ENCODE data around the gene FAM169A. TPM values are rescaled to one million over a fixed set of nuclear protein-coding genes. Genes with fewer than 3 reads are reported as not detected.
"Not testable (repeated sequence)": the region's sequence is repeated elsewhere in the genome, so short reads cannot be mapped to it uniquely, and the experiment has no call there.

FAM169A gene
- total RNA-seq, 2 experiments from 2014 or later = 4.5 to 5.8 TPM

DNA sequence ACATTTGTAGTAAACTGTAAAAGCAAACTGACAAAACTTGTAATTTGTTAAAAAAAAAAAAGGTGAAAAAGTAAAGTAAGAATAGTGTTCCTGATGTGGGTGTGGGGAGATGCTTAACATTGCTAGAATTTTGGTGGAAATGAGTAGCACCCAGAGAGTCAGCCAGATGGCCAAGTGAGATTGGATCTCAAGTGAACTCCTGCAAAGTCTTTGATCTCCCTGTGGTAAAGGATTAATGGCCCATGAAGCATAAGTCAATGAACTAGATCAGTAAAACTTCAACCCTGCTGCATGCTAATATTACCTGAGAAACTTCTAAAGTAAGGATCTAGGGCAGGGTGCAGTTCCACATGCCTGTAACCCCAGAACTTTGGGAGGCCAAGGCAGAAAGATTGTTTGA is 19.0 kb upstream of the FAM169A start:
- Mint-ChIP-seq H3K36me3 (no peaks in the 10 kb centered on the region), H3K4me1 (no peaks in the 10 kb centered on the region), H3K27me3 (peaks cover 5% of the 10 kb centered on the region), H3K27ac (no peak overlapping the region), H3K9me3 (ENCODE audit: low read depth) (no peaks in the 10 kb centered on the region), H3K4me3 (no peak overlapping the region)
- CTCF ChIA-PET = no interaction called here
- no peak for ATAC-seq
- DNase-seq = no peak

DNA sequence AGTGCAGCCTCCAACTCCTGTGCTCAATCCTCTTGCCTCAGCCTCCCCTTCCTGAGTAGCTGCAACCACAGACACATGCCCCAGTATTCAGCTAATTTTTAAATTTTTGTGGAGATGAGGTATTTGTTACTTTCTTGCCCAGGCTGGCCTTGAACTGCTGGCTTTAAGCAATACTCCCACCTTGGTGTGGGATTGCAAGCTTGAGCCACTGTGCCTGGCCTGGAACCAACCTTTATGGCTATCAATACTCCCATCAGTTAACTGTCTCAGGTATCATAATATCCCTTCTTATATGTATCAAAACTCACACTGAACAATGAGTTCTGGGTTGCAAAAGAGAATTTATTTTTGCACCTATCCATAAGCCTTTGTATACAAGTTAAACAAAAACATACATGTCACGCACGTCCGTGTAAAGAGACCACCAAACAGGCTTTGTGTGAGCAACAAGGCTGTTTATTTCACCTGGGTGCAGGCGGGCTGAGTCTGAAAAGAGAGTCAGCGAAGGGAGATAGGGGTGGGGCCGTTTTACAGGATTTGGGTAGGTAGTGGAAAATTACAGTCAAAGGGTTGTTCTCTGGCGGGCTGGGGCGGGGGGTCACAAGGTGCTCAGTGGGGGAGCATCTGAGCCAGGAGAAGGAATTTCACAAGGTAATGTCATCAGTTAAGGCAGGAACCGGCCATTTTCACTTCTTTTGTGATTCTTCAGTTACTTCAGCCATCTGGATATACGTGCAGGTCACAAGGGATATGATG is 16.4 kb upstream of the FAM169A start:
- H3K4me1 Mint-ChIP-seq; ATAC-seq; CTCF ChIA-PET; H3K27me3 Mint-ChIP-seq; H3K27ac Mint-ChIP-seq; H3K9me3 Mint-ChIP-seq (ENCODE audit: low read depth); DNase-seq; H3K36me3 Mint-ChIP-seq; H3K4me3 Mint-ChIP-seq: not testable (repeated sequence)

DNA sequence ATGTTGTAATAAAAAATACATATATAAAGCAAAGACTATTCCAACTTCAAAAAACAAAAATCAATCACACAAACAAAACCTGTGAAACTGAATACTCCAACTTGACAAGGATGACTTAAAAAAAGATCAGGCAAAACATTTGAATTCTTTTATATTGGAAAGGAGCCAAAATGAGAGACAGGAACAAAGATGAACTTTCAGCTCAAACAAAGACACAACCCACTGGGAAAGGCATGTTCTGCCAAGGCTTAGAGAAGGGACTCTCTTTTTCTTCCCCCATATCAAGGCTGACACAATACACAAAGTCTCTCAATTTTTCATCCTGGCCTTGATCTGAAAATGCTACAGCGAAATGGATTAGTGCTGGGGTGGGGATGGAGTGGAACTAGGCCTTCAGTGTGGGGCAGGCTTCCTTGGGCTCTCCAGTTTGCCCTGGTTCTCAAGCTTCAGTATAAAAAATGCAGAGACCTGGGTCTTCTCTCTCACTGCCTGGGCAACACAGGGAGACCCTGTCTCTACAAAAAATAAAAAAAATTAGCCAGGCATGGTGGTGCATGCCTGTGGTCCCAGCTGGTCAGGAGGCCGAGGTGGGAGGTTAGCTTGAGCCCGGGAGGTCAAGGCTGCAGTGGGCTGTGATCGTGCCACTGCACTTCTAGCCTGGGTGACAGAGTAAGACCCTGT is 11.6 kb upstream of the FAM169A start:
- peaks cover 3% of the 10 kb centered on the region for H3K27me3 Mint-ChIP-seq
- ATAC-seq (no peak), DNase-seq (no peak)
- no peaks in the 10 kb centered on the region for H3K9me3 Mint-ChIP-seq (ENCODE audit: low read depth)
- no peaks in the 10 kb centered on the region for H3K4me1 Mint-ChIP-seq
- no peak overlapping the region for H3K4me3 Mint-ChIP-seq
- no peak overlapping the region for H3K27ac Mint-ChIP-seq
- CTCF ChIA-PET = no interaction called here
- no peaks in the 10 kb centered on the region for H3K36me3 Mint-ChIP-seq

DNA sequence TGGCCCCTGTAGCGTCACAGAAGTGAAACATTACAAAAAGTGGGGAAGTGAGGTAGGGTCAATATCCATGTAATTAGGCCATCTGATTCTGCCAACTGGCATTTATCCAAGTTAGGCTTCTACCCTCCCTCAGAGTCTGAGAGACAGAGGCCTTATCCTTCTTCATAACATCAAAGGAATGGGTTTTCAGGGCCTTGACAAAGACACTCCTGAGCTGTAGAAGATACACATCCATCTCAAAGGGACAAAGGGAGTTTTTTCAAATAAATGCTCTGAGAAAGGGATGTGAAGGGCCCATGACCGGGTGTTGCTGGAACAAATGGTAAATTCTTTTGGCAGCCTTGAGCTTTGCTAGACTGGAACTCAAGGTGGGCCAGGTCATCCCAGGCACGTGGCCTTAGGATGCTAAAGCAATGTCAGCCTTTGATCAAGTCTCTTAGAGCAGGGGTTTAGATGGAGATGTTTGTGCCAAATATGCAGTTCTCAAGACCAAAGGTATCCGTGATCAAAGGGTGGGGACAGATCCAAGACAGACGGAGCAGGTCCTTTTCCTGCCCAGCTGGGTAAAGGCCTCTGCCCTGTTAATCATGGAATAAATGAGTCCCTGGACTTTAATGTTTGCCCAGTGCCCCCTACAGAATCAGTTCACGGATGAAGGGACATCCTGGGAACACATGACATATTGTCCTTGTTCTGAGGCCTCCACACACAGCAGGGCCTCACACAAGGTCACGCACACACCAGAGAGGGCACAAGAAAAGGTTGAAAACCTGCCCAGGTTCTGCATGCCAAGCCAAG is 10.0 kb upstream of the FAM169A start:
- DNase-seq (no peak), ATAC-seq (no peak)
- H3K9me3 Mint-ChIP-seq (ENCODE audit: low read depth) = no peaks in the 10 kb centered on the region
- H3K27ac Mint-ChIP-seq = no peak overlapping the region
- H3K36me3 Mint-ChIP-seq = no peaks in the 10 kb centered on the region
- no peaks in the 10 kb centered on the region for H3K4me1 Mint-ChIP-seq
- no peak overlapping the region for H3K4me3 Mint-ChIP-seq
- CTCF ChIA-PET = interaction anchor here (0.6 kb wide), 1 partner anchor 49 kb away, joined by 4 read pairs; no protein-coding TSS in a partner anchor
- H3K27me3 Mint-ChIP-seq = peaks cover 3% of the 10 kb centered on the region

DNA sequence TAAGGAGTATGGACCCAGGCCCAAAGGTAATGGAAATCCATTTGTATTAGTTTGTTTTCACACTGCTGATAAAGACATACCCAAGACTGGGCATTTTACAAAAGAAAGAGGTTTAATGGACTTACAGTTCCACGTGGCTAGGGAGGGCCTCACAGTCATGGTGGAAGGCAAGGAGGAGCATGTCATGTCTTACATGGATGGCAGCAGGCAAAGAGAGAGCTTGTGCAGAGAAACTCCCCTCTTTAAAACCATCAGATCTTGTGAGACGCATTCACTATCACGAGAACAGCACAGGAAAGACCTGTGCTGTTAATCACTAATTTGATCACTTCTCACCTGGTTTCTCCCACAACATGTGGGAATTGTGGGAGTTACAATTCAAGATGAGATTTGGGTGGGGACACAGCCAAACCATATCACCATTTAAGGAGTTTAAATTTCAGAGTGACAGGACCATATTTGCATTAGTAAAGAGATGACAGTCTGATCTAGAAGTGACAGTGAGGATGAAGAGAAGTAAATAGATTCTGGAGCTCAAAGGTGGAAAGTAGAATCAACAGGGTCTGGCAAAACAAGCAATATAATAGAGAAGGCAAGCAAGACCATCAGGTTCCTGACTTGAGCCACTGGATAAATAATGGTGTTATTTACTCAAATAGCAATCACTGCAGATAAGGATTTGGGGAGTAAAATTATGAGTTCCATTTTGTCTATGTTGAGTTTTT is 7.5 kb upstream of the FAM169A start:
- Mint-ChIP-seq H3K27ac (no peak overlapping the region), H3K4me3 (no peak overlapping the region), H3K27me3 (peaks cover 11% of the 10 kb centered on the region), H3K4me1 (peaks cover 3% of the 10 kb centered on the region), H3K36me3 (no peaks in the 10 kb centered on the region), H3K9me3 (ENCODE audit: low read depth) (no peaks in the 10 kb centered on the region)
- DNase-seq (no peak), ATAC-seq (no peak)
- CTCF ChIA-PET = no interaction called here

DNA sequence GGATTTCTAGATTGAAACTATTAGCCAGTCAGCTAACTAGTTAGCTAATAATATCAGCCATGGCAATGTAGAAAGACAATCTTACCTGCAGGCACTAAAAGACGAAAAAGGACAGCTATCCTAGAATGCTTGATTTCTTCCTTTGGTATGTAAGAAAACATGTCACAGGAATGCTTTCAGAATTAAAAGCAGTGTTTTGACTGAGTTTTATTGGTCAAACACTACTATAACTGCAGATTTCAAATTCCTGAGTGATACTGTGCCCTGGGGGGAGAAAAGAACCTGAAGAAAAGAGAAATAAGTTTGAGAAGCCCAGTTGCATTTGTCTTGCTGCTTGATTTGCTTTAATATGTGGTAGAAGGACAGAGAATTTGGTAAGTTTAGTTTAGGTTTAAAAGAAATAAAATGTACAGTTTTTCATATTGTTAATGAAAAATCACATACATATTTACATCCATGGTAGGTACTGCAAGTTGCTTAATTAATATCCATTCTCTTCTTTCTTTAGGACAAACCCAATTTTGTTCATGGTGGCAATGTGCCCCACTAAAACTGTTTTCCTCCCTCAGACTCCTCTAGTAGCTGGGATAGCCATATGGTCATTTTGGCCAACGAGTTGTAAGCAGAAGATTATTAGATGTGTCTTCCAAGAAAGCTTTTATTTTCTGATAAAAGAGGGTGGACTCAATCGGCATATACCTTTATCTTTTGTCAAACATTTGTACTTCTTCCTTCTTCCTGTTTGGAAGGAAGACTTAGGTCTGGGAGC is 4.3 kb upstream of the FAM169A start:
- Mint-ChIP-seq H3K4me3 (no peak overlapping the region), H3K9me3 (ENCODE audit: low read depth) (no peaks in the 10 kb centered on the region), H3K27ac (no peak overlapping the region), H3K36me3 (no peaks in the 10 kb centered on the region), H3K4me1 (peaks cover 4% of the 10 kb centered on the region), H3K27me3 (peaks cover 27% of the 10 kb centered on the region)
- ATAC-seq (no peak), DNase-seq (no peak)
- CTCF ChIA-PET = no interaction called here

DNA sequence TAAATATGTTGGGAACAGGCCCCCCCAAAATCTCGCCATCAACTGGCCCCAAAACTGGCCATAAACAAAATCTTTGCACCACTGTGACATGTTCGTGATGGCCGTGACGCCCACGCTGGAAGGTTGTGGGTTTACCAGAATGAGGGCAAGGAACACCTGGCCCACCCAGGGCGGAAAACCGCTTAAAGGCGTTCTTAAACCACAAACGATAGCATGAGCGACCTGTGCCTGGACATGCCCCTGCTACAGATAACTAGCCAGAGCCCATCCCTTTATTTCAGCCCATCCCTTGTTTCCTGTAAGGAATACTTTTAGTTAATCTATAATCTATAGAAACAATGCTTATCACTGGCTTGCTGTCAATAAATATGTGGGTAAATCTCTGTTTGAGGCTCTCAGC is 3.2 kb upstream of the FAM169A start:
- peaks cover 38% of the 10 kb centered on the region for H3K27me3 Mint-ChIP-seq
- ATAC-seq; H3K4me3 Mint-ChIP-seq; H3K36me3 Mint-ChIP-seq; DNase-seq; H3K9me3 Mint-ChIP-seq (ENCODE audit: low read depth); CTCF ChIA-PET: not testable (repeated sequence)
- peaks cover 13% of the 10 kb centered on the region for H3K4me1 Mint-ChIP-seq
- peak overlapping the region; percentile 36 for H3K27ac Mint-ChIP-seq

DNA sequence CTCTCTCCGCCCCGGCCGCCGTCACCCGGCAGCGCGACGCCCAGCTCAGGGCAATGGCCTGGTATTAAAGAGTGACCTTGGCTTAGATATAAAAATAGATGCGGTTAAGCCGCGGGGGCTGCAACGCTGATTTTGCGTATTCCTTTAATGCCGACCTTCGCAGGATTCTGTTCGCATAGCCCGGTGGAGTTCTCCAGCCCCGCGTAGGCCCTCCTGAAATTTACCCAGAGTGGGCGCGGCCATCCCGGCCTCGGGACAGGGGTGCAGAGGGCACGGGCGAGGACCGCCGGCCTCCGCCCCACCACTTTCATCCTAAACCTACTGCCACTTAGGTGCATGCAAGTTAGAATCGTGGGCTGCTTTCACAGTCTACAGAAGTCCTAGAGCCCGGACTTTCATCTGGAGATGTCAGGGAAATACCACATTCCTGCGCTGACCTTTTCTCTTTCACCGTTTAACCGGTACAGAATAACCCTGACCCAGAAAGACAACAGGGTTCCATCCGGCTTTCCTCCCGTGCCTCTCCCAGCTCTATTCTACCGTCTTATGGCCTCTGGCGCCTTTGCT is 492 bp upstream of the FAM169A start:
- Mint-ChIP-seq H3K27ac (peak overlapping the region; percentile 32), H3K27me3 (peaks cover 45% of the 10 kb centered on the region), H3K4me1 (peaks cover 13% of the 10 kb centered on the region), H3K4me3 (peak overlapping the region; percentile 70), H3K9me3 (ENCODE audit: low read depth) (no peaks in the 10 kb centered on the region), H3K36me3 (peaks cover 1% of the 10 kb centered on the region)
- DNase-seq (no peak), ATAC-seq (peak; percentile 14)
- CTCF ChIA-PET = interaction anchor here (1.2 to 1.3 kb wide), 2 partner anchors 16 to 48 kb away, joined by 3 read pairs; no protein-coding TSS in a partner anchor

DNA sequence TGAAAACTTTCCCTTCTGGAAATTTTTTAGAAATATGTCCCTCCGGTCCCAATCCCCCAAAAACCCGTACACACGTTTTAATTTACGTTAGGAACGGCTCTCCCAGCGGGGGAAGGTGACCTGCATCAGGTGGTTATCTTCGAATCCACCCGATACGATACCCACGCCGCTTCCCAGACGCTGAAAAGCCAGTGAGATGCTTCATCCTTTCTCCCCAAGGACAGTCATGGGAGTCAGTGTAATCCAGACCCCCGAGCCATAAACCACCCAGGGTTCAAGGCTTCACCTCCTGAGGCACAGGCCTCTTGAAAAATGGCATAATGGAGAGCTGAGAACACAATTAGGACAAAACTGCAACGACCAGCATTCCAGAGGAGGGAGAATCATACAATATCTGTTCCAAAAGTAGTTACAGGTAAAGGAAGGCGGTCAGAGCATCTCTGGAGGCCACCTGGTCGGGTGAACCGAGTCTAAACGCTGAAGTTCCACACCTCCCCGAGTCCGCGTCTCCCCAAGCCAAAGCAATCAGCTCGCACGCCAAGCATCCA is 857 bp downstream of the FAM169A start:
- H3K27me3 Mint-ChIP-seq = peaks cover 42% of the 10 kb centered on the region
- CTCF ChIA-PET = no interaction called here

DNA sequence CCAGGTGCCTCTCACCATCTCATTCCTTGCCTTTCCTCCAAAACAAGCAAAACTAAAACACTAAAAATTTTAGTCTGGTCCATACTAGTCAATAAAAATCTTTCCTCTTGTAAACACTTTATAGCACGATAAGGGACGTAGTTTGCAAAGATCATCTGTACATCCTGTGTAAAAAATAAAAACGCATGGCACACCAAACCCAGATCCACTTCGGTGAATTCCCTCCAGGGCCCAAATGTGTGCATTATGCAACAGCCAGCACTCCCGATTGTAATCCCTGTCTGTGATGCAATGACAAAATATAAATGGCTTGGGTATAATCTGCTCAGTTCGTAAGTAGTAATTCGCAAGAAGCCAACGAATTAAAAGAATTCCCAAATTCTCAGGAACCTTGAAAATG is 1.4 kb downstream of the FAM169A start:
- ATAC-seq = no peak
- H3K4me3 Mint-ChIP-seq = peak overlapping the region; percentile 78
- peaks cover 13% of the 10 kb centered on the region for H3K4me1 Mint-ChIP-seq
- peaks cover 40% of the 10 kb centered on the region for H3K27me3 Mint-ChIP-seq
- DNase-seq = no peak
- no peak overlapping the region for H3K27ac Mint-ChIP-seq
- peaks cover 1% of the 10 kb centered on the region for H3K36me3 Mint-ChIP-seq
- CTCF ChIA-PET = no interaction called here
- no peaks in the 10 kb centered on the region for H3K9me3 Mint-ChIP-seq (ENCODE audit: low read depth)

More for the DNA sequence above, 857 bp downstream of the FAM169A start:
- H3K9me3 Mint-ChIP-seq (ENCODE audit: low read depth) = no peaks in the 10 kb centered on the region
- ATAC-seq = no peak
- peaks cover 13% of the 10 kb centered on the region for H3K4me1 Mint-ChIP-seq
- peak overlapping the region; percentile 78 for H3K4me3 Mint-ChIP-seq
- peaks cover 1% of the 10 kb centered on the region for H3K36me3 Mint-ChIP-seq
- peak overlapping the region; percentile 77 for H3K27ac Mint-ChIP-seq
- peak; percentile 40 for DNase-seq

DNA sequence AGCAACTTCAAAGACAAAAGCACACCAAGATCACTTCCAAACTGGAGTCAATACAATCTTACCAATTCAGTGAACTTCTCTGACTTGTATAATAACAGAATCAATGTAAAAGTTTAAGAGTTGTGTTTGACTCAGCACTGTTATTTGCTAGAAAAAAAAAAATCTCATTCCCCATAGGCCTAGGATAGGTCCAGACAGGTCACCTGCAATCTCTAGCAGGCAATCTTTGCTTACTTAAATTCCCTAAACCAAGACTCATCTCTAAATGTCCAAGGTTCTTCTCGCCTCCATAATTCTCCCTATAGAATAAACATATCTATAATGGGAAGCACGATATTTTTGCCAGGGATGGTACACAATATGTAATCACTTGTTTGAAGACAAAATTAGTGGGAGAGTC is 2.5 kb downstream of the FAM169A start:
- CTCF ChIA-PET = no interaction called here
- Mint-ChIP-seq H3K36me3 (peaks cover 1% of the 10 kb centered on the region), H3K4me3 (no peak overlapping the region), H3K27ac (no peak overlapping the region), H3K9me3 (ENCODE audit: low read depth) (no peaks in the 10 kb centered on the region), H3K27me3 (peaks cover 36% of the 10 kb centered on the region), H3K4me1 (peaks cover 10% of the 10 kb centered on the region)
- DNase-seq (no peak), ATAC-seq (no peak)

DNA sequence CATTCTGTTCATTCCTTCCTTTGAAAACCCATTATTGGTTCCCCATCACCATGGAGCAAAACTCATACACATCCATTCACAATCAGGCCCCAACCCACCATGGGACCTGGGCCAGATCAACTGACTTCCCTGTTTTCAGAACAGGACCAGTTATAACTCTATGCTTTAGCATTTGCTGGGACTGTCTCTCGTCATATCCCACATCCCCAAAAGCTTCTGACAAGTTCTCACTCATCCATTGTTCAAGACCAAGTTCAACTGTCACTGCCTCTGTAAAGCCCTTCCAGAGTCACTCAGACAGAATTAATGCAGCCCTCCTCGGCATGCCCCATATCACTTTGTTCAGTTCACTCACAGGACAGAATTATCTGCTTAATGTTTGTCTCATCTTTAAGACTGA is 4.0 kb downstream of the FAM169A start:
- Mint-ChIP-seq H3K9me3 (ENCODE audit: low read depth) (no peaks in the 10 kb centered on the region), H3K4me1 (peaks cover 10% of the 10 kb centered on the region), H3K27me3 (peaks cover 29% of the 10 kb centered on the region), H3K27ac (no peak overlapping the region), H3K4me3 (no peak overlapping the region), H3K36me3 (peaks cover 1% of the 10 kb centered on the region)
- ATAC-seq (no peak), DNase-seq (no peak)
- CTCF ChIA-PET = no interaction called here
